HepG2 (cell line): ENCODE measurements around the gene SBNO2. TPM values are rescaled to one million over a fixed set of nuclear protein-coding genes. Genes with fewer than 3 reads are reported as not detected.
A peak's percentile ranks its signal among the peaks of the same experiment; 100 is the strongest.

Experiments used
- ATRX ChIP-seq: sonication (generic); formaldehyde crosslinking; IDR thresholded peaks from 2 replicates; pipeline ENCODE4 v1.4.0; 2020; ENCODE audit warnings: missing genetic modification reagents, borderline replicate concordance
- BCL6 ChIP-seq: IDR thresholded peaks from 2 replicates; pipeline ENCODE4 v1.6.1; 2016; ENCODE audit warnings: missing genetic modification reagents, missing compliant biosample characterization
- CAMTA2 ChIP-seq: sonication (generic); formaldehyde crosslinking; IDR thresholded peaks from 2 replicates; pipeline ENCODE4 v1.4.0; 2020; ENCODE audit warnings: mild to moderate bottlenecking, missing genetic modification reagents, borderline replicate concordance
- EED ChIP-seq: sonication (generic); formaldehyde crosslinking; IDR thresholded peaks from 2 replicates; pipeline ENCODE4 v1.5.0; 2020; ENCODE audit warnings: mild to moderate bottlenecking, missing genetic modification reagents
- HIC2 ChIP-seq: sonication (generic); formaldehyde crosslinking; IDR thresholded peaks from 2 replicates; pipeline ENCODE4 v1.9.0; 2022; ENCODE audit warnings: low read depth, missing genetic modification reagents
- HNRNPL ChIP-seq: fragments of 200-400 bp; formaldehyde crosslinking; IDR thresholded peaks from 2 replicates; pipeline ENCODE4 v1.6.1; 2017; ENCODE audit warnings: mild to moderate bottlenecking, low read depth, low read length
- JUND ChIP-seq: sonication (generic); formaldehyde crosslinking; IDR thresholded peaks from 2 replicates; pipeline ENCODE4 v1.8.0; 2022; ENCODE audit warnings: mild to moderate bottlenecking, missing genetic modification reagents
- MBNL3 ChIP-seq: fragments of 250-450 bp; sonication (Bioruptor Pico); conservative IDR thresholded peaks from 2 replicates; pipeline ENCODE4 v1.8.0; 2022; ENCODE audit warnings: mild to moderate bottlenecking, inconsistent platforms
- MLX ChIP-seq: IDR thresholded peaks from 2 replicates; pipeline ENCODE4 v1.6.1; 2016
- NCOA2 ChIP-seq: sonication (generic); formaldehyde crosslinking; IDR thresholded peaks from 2 replicates; pipeline ENCODE4 v1.8.0; 2022; ENCODE audit warnings: inconsistent platforms
- POLR2G ChIP-seq: fragments of 200-400 bp; formaldehyde crosslinking; IDR thresholded peaks from 2 replicates; pipeline ENCODE4 v1.6.1; 2018; ENCODE audit warnings: mild to moderate bottlenecking, low read depth, low read length, moderate library complexity
- REPIN1 ChIP-seq: sonication (generic); formaldehyde crosslinking; IDR thresholded peaks from 2 replicates; pipeline ENCODE4 v1.8.0; 2022; ENCODE audit warnings: missing genetic modification reagents, low read depth, mild to moderate bottlenecking, borderline replicate concordance
- SRSF4 ChIP-seq: fragments of 200-400 bp; formaldehyde crosslinking; IDR thresholded peaks from one replicate; pipeline ENCODE4 v1.6.1; 2018; ENCODE audit warnings: mild to moderate bottlenecking, low read depth, low read length, moderate library complexity; ENCODE audit not compliant: poor library complexity, severe bottlenecking
- TBX2 ChIP-seq: sonication (generic); formaldehyde crosslinking; IDR thresholded peaks from 2 replicates; pipeline ENCODE4 v1.5.0; 2020; ENCODE audit warnings: missing genetic modification reagents, mild to moderate bottlenecking, borderline replicate concordance
- YY1 ChIP-seq: IDR thresholded peaks from 2 replicates; pipeline ENCODE4 v1.6.1; 2011; ENCODE audit warnings: low read length, low read depth, moderate library complexity, mild to moderate bottlenecking; ENCODE audit not compliant: insufficient read depth, insufficient replicate concordance
- ZFP91 ChIP-seq: sonication (generic); formaldehyde crosslinking; IDR thresholded peaks from 2 replicates; pipeline ENCODE4 v1.9.0; 2022; ENCODE audit warnings: missing genetic modification reagents, mild to moderate bottlenecking, borderline replicate concordance
- ZNF256 ChIP-seq: sonication (generic); formaldehyde crosslinking; conservative IDR thresholded peaks from 2 replicates; pipeline ENCODE4 v1.4.0; 2020; ENCODE audit warnings: missing genetic modification reagents
- ZNF281 ChIP-seq: sonication (generic); formaldehyde crosslinking; IDR thresholded peaks from 2 replicates; pipeline ENCODE4 v1.4.0; 2020; ENCODE audit warnings: missing genetic modification reagents, borderline replicate concordance
- ZNF503 ChIP-seq: sonication (generic); formaldehyde crosslinking; IDR thresholded peaks from 2 replicates; pipeline ENCODE4 v1.4.0; 2020; ENCODE audit warnings: missing genetic modification reagents
- ZSCAN29 ChIP-seq: sonication (generic); formaldehyde crosslinking; conservative IDR thresholded peaks from 2 replicates; pipeline ENCODE4 v1.4.0; 2020; ENCODE audit warnings: mild to moderate bottlenecking, missing genetic modification reagents
- polyA plus RNA-seq, 8 experiments: library from polyadenylated mRNA; depleted of rRNA in 3 of 8; stranded (reverse) in 7 of 8; unstranded in 1 of 8; fragments of >200 nt; fragmentation: Illumina TruSeq in 4 of 8; extraction: Trizol in 4 of 8; gene quantifications; 2 replicates each; pipeline versions ENCODE4 v1.2.1 to v1.2.3, GENCODE V29; 2011 to 2016; ENCODE audit warnings: low read depth in 4 of 8, missing spikeins in 1 of 8, mixed read lengths in 1 of 8; ENCODE audit not compliant: insufficient read depth in 1 of 8
- total RNA-seq, 5 experiments: library from RNA; depleted of rRNA; stranded (reverse); fragments of >200 nt; fragmentation: Illumina TruSeq; extraction: Trizol; gene quantifications; 2 replicates each; pipeline ENCODE4 v1.2.3, GENCODE V29; 2016; ENCODE audit warnings: low read depth in 1 of 5

Gene SBNO2
- total and polyA plus RNA-seq, 2 of the 13 experiments (the other 11 are each of a cell fraction or from before 2014, with no cell fraction given): 8.6 to 10.4 TPM

- no peak for TF ChIP-seq YY1
- TF ChIP-seq HIC2: 0 out of 2 replicates have a peak, but pooled peaks have one; percentile 42
- TF ChIP-seq ZNF503 (CRISPR knock-in tag): no peak
- no peak for TF ChIP-seq REPIN1
- TF ChIP-seq TBX2: no peak
- no peak for TF ChIP-seq MBNL3 (CRISPR knock-in tag)
- TF ChIP-seq POLR2G: no peak
- TF ChIP-seq ZFP91: no peak
- no peak for TF ChIP-seq ATRX (CRISPR knock-in tag)
- TF ChIP-seq EED (CRISPR knock-in tag): no peak
- TF ChIP-seq NCOA2 (CRISPR knock-in tag): peak; percentile 3; the same call in 1 of the 2 replicates
- TF ChIP-seq SRSF4: no peak
- TF ChIP-seq ZNF281: peak; percentile 78; the same call in 1 of the 2 replicates
- TF ChIP-seq ZNF256: no peak
- no peak for TF ChIP-seq JUND
- peak; percentile 86 for TF ChIP-seq BCL6
- TF ChIP-seq HNRNPL: 0 out of 2 replicates have a peak, but pooled peaks have one; percentile 54
- TF ChIP-seq ZSCAN29 (CRISPR knock-in tag): no peak
- TF ChIP-seq CAMTA2: no peak
- TF ChIP-seq MLX (CRISPR knock-in tag): no peak
Observed at GRCh38 chr19:1154731-1155351, 19.2 kb downstream of the SBNO2 start (continued).
